DMS53 (cell line): ENCODE data around the gene GDPD5.
A peak's percentile ranks its signal among the peaks of the same experiment; 100 is the strongest.

Source experiments
- DNase-seq: peaks from one replicate; lab custom pipeline; 2025; lab: John Stamatoyannopoulos, UW

GDPD5 gene

GRCh38 chr11:75557666-75558494 is 32.1 kb upstream of the GDPD5 start:
- DNase-seq = no peak

DNA sequence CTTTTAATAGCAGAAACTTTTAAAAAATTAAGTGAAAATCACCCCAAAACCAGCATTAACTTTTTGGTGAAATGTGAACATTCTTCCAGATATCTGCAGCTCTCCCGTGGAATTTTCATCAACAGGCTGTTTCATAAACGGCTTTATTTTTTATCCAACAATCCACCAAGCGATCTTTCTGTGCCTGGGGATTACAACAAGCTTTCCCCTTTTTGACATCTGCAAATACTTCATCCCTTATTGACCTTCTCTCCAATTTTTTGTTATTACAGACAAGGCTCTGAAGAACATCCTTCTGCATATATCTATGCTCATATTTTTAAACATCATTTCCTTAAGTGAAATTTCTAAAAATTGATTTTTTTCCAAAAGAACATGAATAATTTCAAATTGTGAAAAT is 30.5 kb upstream of the GDPD5 start:
- DNase-seq = no peak

GRCh38 chr11:75555079-75555811 is 29.5 kb upstream of the GDPD5 start:
- no peak for DNase-seq

- DNase-seq = no peak
Observed at GRCh38 chr11:75554258-75555022, 28.7 kb upstream of the GDPD5 start.

DNA sequence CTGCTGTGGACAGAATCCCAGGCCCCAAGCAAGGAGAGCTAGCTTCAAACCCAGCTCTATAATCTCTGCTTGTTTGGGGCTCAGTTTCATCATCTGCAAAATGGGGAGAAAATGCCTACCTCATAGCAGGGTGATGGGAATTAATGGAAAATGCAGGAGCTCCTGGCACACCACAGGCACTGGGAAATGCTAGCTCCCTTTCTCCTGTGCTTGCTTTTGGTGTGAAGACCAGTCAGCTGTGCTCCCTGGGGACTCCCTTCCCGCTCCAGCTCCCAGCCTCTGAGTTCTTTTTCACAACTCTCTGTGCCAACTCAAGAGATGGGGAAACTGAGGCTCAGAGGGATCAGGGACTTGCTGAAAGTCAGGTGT is 28.1 kb upstream of the GDPD5 start:
- DNase-seq = no peak

DNA sequence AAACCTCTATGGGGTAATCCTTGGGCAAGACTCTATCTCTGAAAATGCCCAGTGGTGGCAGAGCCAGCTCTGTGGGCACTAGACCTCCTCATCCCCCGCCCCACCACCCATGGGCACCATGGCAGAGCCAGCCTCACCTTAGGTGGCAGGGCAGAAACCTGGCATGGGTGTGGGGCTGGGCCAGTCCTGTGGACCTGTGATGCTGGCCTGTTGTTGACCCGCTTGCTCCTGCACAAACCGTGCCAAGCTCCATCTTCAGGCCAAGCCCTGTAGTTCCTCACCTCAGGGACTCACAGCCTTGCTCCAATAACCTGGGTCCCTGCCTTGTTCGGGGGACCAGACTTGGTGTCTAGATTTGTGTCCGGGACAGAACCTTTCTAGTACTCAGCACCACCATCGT is 27.4 kb upstream of the GDPD5 start:
- no peak for DNase-seq

GRCh38 chr11:75549370-75549958 is 23.7 kb upstream of the GDPD5 start:
- DNase-seq = no peak

DNA sequence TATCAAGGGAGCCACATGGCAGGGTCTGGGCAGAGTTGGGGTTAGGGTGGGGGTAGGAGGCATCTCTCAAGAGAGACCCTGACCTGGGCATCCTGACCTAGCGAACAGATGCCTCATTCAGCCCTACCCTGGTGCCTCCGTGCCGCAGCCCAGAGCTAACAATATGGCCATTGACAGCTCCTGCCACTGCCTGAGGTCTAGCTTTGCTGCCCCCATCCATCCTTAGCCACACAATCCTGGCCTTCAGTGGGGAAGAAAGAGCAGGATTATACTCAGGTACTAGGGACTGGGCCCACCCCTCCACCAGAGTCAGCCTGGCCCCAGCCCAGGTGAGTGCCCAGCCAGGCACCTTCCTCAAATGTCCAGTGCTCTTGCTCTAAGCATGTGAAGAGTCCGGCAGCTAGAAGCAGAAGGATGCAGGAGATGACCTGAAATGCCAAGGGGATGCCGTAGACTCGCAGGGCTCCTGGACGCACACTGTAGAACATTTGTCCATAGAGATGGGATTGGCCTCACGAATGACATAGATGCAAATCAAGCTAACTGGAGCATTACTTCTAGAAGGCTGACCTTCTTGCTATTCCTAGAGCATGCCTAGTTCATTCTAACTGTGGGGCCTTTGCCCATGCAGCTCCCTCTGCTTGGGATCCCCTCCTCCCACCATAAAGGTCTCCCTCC is 23.0 kb upstream of the GDPD5 start:
- no peak for DNase-seq

DNA sequence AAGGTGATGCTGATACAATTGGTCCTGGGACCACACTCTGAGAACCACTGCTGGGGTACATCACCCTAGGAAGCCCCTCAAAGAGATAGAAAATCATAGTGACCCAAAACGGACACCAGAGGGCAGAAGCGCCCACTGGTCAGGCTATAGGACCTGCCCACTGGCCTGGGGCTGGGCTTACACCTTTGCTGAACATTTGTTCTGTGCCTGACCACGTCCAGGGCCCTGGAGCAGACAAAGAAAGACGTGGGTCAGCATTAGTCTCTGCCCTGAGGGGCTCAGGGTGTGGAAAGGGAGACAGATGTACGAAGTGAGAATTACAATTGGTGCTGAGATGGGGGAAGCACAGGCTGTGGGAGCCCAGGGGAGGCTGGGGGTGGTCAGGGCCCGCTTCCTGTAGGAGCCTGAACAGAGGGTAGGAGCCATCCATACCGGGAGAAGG is 21.9 kb upstream of the GDPD5 start:
- DNase-seq = peak; percentile 92

GRCh38 chr11:75547177-75547576 is 21.4 kb upstream of the GDPD5 start:
- DNase-seq = no peak

- DNase-seq = peak; percentile 35
Observed at GRCh38 chr11:75543806-75544205, 18.1 kb upstream of the GDPD5 start.

- DNase-seq = no peak
Observed at GRCh38 chr11:75542088-75542438, 16.3 kb upstream of the GDPD5 start.

- no peak for DNase-seq
Observed at GRCh38 chr11:75541193-75542087, 15.7 kb upstream of the GDPD5 start.

GRCh38 chr11:75539459-75540334 is 14.0 kb upstream of the GDPD5 start:
- no peak for DNase-seq

- no peak for DNase-seq
Observed at GRCh38 chr11:75538150-75538942, 12.6 kb upstream of the GDPD5 start.

GRCh38 chr11:75537740-75538139 is 12.0 kb upstream of the GDPD5 start:
- no peak for DNase-seq

DNA sequence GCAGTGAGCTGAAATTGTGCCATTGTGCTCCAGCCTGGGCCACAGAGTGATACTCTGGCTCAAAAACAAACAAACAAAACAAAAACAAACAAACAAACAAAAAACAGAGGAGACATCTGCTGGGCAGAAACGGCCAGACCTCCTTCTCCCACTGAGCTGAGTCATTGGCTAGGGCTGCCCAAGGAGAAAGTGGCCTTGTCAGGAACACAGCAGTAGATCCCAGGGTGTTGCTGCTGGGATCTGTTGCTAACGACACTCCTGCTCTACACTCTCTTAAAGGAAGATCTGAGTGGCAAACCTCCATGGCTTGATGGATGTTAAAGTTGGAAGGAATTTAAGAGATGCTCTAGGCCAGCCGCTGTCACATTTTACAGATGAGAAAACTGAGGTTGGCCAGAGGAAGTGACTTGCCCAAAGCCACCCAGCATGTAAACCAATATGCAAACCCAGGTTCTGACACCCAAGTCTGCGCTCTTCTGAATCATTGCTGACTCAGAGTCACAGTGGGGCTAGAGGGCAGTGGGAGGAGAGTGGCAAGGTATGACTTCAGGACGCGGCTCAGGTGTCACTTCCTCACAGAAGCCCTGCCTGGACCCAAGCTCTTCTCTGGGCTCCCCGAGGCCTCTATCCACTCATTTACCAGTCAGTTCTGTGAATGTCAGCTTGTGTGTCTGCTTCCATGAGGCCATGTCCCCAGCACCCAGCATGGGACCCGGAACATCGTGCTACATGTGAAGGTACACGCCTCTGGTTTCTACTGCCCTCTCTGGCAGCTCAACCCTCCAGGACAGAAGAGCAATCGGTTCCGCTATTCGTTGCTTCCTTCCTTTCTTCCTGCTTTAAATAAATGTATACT is 11.3 kb upstream of the GDPD5 start:
- DNase-seq = peak; percentile 55

DNA sequence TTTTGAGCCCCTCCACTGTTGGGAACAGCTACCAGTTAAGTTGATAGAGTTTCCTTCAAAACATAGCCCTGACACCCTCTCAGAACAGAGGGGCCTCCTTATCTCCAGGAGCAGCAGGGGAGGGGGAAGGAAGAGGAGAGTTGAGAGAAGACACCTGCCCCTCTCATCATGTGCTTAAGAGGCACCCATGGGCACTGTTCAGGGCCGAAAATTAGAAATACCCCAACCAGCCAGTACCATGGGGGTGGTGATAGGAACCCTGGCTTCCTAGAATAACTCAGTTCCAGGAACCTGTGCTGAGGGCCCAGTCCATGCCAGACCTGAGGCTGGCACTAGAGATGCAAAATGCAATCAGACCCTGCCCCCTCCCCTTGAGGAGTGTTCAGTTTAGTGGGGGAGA is 9.3 kb upstream of the GDPD5 start:
- DNase-seq = no peak
